SKM-1 treated with dmso at 0.1 percent for 144 hours (cell line): ENCODE results near the gene BRD9.
"Not testable (repeated sequence)": the region's sequence is repeated elsewhere in the genome, so short reads cannot be mapped to it uniquely, and the experiment has no call there.

Source experiments
- DNase-seq: peaks from one replicate; lab custom pipeline; 2025; ENCODE audit not compliant: unreplicated experiment; lab: John Stamatoyannopoulos, UW

Gene BRD9

DNA sequence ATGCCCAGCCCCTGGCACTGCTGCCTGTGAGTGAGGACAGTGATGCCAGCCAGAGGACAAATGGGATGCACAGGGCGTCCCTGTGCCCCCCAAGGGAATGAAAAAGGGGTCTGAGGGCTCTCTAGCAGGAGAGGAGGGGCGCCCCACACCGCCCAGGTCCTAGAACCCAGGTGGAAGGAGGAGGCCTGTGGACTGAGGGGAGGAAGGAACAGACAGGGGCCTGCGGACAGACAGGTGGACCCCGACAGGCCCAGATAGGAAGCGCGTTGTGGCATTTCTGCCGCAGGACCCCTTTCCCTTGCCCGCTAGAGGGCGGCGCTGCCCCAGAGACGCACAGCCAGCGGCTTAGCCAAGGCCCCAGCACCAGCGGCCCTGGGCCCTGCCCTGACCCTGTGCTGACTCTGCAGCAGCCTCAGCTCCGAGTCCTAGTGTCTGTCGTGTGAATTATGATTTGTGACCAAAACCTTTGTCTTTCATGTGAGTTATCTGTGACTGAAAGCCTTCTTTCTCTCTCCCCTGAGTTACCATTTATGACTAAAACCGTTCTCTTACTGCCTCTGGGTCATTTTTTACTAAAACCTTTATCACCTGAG lies 30.8 kb upstream of the BRD9 start:
- DNase-seq = peak; percentile 48

GRCh38 chr5:922436-923280 lies 30.1 kb upstream of the BRD9 start:
- no peak for DNase-seq

DNA sequence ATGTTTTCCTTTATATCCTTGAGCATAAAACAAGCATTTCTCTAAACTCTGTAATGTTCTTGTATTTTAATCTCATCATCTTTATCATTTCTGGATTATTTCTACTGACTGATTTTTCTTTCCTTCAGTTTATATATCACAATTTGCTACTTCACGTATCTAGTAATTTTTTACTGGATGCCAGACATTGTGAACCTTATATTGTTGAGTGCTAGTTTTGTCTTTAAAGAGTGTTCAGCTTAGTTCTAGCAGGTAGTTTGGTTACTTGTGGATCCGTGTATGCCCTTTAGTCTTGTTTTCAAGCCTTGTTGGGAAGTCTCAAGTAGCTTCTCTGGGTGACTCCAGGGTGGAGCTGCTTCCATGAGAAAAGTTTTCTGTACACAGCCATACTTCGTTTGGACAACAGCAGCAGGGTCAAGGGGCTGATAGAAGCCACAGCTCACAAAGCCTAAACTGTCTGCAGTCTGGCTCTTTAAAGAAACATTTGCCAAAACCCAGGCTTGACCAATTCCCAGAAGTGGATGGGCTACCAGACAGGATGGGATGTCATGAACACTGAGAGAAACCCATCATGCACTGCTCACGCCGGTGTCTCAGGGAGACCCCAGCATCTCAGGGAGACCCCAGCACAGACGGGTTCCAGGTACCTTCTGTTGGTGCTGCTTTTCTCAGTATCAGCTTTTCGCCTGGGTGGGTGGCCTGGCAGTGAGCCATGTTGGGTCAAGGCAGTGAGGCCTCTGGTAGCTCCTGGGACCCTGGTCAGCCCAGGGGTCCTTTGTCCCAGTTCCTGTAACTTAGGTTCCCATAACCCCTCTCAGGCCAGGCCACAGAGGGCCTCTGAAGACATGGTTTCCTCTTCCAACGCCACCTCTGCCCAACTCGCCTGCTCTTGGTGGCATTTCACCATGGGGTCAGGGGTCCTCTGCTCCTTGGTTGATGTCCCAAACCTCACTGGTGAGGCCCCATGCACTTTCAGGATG lies 29.1 kb upstream of the BRD9 start:
- no peak for DNase-seq

GRCh38 chr5:920321-920720 lies 27.7 kb upstream of the BRD9 start:
- DNase-seq = no peak

DNA sequence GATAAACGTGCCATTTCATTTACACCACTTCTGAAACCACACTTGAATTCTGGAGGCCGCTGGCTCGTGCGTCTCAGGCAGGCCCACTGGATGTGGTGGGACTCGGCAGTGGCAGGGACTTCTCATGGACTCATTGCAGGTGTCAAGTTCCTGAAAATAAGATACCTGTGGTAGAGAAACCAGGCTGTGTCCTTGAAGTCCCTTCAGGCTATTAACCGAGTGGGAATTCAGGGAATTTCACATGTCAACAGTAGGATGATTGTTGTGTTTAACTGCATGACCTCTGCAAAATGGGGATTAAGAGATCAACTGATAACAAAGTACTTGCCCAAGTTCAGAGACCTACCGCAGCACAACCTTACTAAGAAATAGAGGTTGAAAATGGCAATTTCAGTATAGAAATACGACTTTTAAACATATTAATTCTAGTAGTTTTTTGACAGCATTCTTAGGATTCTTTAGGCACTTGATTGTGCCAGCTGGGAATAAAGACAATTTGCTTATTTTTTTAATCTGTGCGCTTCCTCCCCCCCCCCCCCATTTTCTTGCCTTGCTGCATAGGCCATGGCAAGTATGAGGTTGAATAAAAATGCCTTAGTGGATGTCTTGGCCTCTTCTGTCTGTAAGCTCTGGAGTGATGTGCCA lies 26.9 kb upstream of the BRD9 start:
- DNase-seq = no peak

- not testable (repeated sequence) for DNase-seq
Observed at GRCh38 chr5:918717-919116, 26.1 kb upstream of the BRD9 start.

GRCh38 chr5:916441-917293 lies 24.1 kb upstream of the BRD9 start:
- DNase-seq = no peak

DNA sequence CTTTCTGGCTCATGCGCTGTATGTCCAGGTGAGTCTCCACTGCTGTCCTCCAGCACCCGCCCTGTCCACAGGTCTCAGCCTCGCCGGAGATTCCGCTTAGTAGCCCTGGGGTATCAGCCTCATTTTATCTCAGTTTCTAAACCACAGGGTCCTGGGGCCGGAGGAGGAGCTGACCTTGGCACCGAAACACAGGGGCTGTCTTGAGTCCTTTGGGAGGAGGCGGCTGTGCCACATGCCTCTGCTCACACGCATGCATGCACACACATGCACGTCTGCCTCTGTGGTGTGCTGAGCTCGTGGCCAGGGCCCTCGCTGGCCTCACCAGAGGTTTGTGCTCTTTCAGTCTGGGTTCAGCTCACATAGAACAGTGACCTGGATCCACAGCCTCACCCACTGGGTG lies 23.3 kb upstream of the BRD9 start:
- DNase-seq = no peak

DNA sequence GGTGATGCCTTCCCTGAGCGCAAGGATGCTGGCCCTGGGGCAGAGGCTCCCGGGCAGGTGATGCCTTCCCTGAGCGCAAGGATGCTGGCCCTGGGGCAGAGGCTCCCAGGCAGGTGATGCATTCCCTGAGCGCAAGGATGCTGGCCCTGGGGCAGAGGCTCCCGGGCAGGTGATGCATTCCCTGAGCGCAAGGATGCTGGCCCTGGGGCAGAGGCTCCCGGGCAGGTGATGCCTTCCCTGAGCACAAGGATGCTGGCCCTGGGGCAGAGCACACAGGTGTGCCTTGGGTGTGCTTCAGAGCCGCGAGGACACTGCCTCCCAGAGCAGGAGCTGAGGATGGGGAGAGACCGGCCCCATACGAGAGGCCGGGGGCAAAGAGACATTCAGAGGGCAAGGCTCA lies 22.7 kb upstream of the BRD9 start:
- not testable (repeated sequence) for DNase-seq

GRCh38 chr5:914612-915011 lies 22.0 kb upstream of the BRD9 start:
- DNase-seq = no peak

DNA sequence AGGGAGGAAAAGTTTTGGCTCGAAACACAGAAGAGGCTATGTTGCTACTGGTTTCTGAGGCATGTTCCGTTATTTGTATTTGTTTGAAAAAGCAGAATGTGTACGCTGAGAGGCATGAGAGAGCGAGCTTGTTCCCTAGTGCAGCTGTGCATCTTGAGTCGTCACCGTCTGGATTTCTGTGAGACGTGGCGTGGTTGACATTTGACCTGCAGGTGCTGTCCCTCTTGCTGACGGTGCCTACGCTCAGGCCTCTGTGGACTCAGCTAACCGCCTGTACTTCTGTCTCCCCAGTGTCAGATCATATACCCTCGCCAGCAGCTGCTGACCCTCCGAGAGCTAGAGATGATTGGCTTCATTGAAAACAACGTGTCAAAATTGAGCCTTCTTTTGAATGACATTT lies 21.6 kb upstream of the BRD9 start:
- no peak for DNase-seq

GRCh38 chr5:912280-913091 lies 19.9 kb upstream of the BRD9 start:
- no peak for DNase-seq

GRCh38 chr5:911601-912000 lies 19.0 kb upstream of the BRD9 start:
- no peak for DNase-seq

- DNase-seq = no peak
Observed at GRCh38 chr5:910769-911160, 18.2 kb upstream of the BRD9 start.

DNA sequence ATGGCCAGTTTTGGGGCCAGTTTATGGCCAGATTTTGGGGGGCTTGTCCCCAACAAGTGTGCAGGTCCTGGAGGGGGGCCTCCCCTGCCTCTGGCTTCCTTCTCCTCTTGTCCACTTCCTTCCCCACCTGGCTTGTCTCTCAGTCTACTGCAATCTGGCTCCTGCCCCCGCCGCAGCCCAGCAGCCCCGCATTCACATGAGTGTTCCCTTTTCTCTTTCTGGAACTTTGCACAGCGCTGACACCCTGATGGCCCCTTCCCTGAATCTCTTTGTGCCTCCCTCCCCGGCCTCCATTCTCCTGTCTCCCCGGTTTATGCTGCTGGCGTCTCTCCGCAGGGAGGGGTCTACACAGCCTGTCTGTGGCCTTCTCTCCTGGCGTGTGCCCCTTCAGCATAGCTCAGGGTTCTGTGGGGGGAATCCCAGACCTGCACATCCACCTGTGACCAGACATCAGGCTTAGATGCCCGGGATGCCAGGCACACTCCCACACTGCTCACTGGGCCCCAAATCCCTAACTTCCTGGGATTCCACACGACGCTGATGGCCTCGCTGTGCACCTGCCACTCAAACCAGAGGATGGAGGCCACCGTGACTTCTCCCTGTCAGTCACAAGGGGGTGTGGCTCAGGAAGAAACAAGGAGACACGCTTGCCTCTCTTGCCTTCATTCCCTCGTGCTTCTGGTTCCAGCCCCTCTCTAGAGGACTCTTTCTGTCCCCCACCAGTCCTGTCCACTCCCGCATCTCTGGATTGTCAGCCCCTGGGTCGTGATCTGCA lies 17.6 kb upstream of the BRD9 start:
- DNase-seq = no peak

DNA sequence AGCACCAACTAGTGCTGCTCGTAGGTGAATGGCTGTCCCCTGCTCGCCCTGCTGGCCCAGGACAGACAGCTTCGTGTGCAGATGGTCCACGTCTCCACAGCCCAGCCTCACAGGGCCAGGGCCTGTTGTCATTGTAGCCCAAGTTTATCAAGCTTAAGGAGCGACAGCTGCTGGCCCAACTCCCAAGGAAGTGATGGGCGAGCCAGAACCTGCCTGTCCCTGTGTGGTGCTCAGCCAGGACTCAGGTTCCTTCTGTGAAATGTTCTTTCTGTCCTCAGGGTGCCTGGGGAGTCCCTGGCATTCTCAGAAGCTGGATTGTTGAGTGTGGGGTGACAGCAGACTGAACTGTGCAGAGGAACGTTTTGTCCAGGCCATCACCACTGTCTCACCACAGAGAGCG lies 16.5 kb upstream of the BRD9 start:
- DNase-seq = no peak

GRCh38 chr5:908172-908571 lies 15.6 kb upstream of the BRD9 start:
- no peak for DNase-seq

- DNase-seq = no peak
Observed at GRCh38 chr5:907366-907910, 14.8 kb upstream of the BRD9 start.
